OCI-LY3 (cell line): ENCODE data around the gene FBXO11.

Experiments
- EZH2phosphoT487 ChIP-seq: fragments of 200-600 bp; shearing (Covaris generic); IDR thresholded peaks from 2 replicates; pipeline ENCODE4 v1.6.1; 2018; ENCODE audit warnings: antibody characterized with exemption, mixed run types, low read depth
- TF ChIP-seq, protein P1 (sequence below): fragments of 200-600, 300-600 bp; sonication (generic); IDR thresholded peaks from 2 replicates; pipeline ENCODE4 v1.5.1; 2014; ENCODE audit warnings: antibody characterized with exemption, low read length, low read depth

DNA sequence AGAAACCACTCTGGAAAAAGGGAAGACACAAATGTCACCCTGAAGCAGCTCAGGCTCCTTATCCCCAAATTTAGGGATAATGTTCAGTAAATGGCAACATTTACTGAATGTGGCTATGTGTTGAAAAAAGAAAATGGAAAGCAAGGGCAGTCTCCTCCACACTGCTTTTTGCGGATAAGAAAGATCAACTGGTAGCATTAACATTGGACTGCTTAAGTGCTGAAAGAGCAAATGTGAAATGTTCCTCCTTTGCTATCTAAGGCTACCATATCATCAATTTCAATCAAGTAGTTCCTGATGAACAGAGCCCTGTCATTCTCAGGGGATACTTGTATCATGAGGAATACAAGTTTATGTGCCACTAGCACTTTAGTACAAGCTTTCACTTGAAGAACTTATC lies 12.5 kb downstream of the FBXO11 start:
- TF ChIP-seq, protein P1, sequence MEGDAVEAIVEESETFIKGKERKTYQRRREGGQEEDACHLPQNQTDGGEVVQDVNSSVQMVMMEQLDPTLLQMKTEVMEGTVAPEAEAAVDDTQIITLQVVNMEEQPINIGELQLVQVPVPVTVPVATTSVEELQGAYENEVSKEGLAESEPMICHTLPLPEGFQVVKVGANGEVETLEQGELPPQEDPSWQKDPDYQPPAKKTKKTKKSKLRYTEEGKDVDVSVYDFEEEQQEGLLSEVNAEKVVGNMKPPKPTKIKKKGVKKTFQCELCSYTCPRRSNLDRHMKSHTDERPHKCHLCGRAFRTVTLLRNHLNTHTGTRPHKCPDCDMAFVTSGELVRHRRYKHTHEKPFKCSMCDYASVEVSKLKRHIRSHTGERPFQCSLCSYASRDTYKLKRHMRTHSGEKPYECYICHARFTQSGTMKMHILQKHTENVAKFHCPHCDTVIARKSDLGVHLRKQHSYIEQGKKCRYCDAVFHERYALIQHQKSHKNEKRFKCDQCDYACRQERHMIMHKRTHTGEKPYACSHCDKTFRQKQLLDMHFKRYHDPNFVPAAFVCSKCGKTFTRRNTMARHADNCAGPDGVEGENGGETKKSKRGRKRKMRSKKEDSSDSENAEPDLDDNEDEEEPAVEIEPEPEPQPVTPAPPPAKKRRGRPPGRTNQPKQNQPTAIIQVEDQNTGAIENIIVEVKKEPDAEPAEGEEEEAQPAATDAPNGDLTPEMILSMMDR = no peak
- no peak for TF ChIP-seq EZH2phosphoT487
